DMS153 (cell line): ENCODE measurements around the gene RNPS1.
"Not testable (repeated sequence)": the region's sequence is repeated elsewhere in the genome, so short reads cannot be mapped to it uniquely, and the experiment has no call there.

Source experiments
- DNase-seq: peaks from one replicate; lab custom pipeline; 2025; lab: John Stamatoyannopoulos, UW

The RNPS1 gene

DNA sequence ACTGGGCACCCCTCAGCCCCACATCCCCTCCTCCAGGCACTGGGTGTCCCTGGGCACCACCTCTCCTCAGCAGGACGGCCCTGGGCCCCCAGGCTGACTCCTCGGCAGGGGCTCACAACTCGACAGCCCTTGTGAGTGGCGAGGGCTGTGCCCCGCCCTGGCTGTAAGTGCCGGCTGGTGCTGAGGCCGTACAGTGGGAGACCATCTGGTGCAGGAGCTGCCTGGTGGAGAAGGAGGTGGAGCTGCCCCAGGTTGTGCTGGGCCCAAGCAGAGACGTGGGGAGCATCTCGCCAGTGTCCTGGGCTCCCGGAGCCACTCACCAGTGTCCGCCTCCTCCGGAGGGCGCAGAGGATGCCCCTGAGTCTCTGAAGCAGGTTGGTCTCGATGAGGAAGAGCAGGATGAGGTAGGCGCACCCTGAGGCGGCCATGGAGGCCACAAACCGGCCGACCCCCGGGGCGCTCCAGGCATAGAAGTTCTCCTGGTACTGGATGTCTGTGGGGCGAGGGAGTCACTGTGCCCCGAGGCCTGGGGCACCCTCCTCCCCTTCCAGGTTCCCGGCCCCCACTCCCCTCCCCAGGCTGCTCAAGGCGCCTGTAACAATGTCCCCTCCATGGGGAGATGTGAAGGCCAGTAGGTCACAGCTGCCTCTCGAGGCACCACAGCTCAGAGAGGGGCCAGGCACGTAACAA is 15.1 kb upstream of the RNPS1 start:
- DNase-seq, result no peak

DNA sequence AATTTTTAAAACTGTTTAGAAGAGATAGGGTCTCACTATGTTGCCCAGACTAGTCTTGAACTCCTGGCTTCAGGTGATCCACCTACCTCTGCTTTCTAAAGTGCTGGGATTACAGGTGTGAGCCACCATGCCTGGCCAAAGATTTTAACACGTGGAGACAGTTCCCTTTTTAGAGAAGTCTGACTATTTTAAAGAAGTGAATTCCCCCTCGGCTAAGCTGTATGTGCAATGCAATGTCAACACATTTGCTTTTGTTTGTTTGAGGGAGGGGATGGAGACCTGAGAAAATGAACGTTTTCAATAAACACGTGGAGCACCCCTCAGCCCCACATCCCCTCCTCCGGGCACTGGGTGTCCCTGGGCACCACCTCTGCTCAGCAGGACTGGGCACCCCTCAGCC is 14.3 kb upstream of the RNPS1 start:
- DNase-seq, result no peak

DNA sequence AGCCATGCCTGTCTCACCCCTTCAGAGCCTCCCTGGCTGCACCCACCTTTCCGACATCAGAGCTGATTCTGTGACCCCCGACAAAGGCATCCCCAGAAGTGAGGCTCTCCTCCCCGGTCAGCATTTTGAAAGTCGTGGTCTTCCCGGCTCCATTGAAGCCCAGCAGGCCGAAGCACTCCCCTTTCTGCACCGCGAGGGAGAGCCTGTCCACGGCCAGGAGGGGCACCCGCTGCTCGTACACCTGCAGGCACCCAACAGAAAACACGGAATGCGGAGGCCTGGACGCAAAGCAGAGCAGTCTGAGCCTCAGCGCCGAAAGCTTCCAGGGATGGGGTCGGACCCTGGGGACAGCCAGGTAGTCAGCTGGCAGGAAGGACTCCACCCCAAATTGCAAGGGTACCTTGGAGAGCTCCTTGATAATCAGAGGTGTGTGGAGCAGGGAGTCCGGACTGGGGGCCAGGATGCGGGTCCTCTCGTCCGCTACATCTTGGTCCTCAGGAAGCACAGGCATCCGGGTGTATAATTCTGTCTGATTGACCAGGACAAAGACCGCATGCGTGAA is 13.1 kb upstream of the RNPS1 start:
- DNase-seq, result no peak

DNA sequence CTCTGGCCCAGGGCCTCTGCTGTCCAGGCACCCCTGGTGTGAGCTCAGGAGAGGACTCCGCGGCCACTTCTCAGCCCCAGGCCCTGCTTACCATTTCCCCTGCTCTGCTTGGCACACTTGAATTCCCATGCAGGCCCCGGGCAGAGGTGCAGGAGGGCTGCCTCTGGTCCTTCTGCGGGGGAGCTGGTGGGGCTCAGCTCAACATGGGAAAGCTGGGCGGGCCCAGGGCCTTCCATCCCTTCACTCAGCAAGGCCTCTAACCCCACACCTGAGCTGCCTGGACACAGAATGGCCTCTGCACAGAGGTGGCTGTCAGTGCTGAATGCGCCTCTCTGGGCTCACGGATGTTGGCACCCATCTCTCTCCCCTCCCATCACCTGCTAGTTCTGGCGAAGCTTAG is 12.5 kb upstream of the RNPS1 start:
- no peak for DNase-seq

DNA sequence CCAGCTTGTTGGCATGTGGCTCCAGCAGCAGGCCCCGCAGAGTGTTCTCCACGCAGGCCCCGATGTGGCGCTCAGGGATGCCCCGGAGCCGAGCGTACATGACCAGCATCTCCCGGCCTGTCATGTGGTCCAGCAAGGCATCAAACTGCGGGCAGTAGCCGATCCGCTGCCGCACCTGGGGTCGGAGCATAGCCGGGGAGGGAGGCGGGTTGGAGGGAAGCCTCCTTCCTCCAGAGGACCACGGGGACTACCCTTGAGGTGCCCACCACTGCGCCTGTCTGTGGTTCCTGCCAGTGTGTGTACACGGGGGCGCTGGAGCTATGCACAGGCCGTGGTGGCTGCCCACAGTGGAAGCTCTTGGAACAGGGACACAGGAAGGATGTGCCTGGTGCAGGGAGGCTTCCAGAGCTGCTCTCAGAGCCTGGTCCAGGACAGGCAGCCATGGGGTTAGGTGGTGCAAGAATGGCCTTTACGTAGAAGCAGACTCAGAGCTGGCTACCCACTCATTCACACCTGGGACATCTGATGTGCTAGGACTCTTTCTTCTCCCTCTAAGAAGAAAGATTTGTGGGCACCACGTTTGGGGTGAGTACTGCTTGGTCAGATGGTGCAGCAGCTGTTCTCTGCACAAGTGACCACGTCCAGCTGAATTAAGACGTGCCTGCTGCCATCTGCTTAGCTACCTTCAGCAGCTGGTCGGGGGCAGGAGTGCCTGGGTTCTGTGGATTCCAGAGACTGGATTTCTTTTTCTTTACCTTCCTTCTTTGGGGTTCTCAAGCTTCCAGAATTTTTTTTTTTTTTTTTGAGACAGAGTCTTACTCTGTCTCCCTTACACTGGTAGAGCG is 11.3 kb upstream of the RNPS1 start:
- no peak for DNase-seq

DNA sequence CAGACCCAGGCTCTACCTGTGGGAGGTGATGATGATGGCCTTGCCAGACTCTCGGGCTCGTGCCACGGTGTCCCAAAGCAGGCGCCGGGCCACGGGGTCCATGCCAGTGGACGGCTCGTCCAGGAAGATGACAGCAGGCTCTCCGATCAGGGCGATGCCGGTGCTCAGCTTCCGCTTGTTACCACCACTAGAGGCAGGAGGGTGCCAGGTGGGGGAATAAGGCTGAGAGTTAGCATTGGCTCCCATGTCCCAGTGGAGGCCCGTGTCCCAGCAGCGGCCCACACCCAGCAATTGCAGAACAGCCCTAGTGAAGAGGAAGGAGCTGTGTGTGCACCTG is 10.3 kb upstream of the RNPS1 start:
- no peak for DNase-seq

DNA sequence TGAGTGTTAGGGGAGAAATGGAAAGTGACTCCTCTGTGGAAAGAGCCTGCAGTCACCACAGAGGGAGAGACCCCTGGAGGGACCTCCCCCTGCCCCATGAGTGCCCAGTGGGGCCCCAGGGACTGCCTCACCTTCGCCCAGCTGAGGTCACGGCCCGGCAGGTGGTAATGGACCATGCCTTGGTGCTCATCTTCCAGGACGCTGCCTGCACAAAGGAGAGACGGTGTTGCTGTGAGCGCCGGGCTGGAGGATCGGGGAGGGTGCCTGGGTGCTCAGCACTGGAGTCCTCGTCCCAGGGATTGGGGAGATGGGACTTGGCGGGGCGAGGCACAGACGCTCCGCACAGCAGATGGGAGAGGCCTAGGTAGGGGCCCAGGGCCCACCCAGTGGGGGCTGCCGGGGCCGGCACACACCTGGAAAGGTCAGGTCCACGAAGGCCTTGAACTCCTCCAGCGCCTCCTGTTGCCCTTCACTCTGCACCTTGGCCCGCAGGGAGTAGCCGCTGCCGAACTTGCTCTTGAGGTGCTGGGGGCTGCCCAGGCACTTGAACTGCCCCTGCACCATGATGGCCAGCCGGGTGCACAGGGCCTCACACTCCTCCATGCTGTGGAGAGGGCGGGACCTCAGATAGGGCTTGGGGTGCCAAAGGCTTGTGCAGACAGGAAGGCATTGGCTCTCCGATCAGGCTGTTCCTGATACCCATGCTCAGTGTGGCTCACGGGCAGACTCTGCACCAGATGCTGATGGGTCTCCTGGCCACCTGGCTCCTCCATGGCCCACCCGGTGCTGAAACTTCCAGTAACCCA is 9.7 kb upstream of the RNPS1 start:
- DNase-seq, result no peak

DNA sequence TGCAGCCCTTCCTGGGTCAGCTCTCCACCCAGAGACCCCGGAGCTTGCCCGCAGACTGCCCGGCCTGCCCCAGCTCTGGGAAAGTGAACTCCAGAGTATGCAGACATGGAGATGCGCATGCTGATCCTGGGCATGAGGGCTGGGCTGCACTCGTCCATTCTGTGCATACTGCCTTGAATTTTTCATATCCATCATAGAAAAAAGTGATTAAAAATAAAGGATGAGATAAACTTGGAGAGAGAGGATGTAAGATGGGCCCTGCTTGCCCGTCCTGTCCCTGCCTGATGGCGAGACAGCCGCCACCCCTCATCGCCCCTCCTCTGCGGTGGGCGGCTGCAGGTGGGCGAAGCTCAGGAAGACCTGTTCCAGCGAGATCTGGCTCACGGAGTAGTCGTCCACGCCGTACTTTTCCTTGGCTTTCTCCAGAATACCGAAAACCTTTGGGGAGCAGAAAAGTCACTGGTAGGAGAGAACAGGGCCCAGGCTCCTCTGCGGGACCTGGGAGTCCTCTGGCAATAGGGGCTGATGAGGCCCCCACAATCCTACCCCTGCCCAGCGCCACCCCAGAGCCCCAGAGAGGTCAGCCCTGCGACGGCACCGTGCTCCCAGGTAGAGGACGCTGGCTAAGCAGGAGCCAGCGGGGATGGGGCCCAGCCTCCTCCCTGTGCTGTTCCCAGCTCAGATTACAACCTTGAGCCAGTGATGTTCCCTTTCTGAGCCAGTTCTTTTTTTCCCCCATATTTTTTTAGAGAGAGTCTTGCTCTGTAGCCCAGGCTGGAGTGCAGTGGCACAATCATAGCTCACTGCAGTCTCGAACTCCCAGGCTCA is 8.7 kb upstream of the RNPS1 start:
- DNase-seq, result no peak

DNA sequence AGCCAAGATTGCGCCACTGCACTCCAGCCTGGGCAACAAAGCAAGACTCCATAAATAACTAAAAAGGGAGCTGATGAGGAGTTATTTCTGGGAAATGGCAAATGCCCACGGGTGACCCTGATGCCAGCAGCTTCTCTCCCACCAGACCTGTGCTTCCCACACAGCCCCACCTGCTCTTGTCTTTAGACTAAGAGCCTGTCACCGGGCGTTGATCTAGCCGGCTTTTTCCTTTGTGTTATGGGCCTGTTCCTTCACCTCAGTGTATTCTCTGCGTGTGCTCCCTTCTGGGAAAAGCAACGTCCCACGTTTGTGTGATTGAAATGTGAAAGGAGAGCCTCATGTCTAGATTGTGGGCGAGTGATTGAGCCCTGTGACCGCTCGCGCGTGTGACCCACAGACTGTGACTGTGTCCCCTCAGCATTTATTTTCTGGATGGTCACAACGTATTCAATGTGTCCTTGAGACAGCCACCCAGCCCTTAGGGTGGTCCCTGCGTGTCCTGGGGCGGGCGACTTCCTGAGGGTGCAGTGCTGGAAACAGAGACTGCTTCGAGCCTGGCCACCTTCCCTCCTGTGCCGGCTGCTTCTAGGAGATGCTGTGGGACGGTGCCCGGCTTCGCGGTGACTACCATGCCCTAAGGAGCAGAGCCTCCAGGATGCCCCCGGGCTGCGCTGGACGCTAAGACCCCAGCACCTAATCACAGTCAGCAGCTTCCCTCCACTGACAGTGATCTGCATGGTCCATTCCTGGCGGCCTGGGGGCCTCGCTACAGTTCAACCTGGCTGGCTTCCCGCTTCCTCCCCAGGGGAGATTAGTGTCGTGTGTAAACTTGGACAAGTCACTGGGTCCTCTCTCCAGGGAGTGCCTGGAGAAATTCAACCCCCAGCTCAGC is 7.8 kb upstream of the RNPS1 start:
- DNase-seq, result no peak

DNA sequence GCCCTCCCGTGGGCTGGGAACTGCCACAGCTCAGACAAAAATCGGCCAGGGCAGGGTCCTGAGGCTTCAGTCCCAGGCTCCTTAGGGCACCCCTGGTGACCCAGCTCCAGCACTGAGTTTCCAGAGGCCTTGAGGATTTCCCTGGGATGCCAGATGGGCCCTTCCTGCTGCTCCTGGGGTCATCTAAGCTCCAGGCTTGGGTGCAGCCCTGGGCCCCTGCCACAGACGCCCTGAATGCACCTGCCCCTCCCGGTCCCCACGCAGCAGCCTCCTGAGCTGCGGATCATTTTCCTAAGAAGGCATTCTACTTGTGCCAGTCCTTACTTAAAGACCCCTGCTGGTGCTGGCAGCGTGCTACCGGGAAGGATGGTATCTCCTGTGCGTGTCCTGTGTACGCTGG is 6.0 kb upstream of the RNPS1 start:
- no peak for DNase-seq

DNA sequence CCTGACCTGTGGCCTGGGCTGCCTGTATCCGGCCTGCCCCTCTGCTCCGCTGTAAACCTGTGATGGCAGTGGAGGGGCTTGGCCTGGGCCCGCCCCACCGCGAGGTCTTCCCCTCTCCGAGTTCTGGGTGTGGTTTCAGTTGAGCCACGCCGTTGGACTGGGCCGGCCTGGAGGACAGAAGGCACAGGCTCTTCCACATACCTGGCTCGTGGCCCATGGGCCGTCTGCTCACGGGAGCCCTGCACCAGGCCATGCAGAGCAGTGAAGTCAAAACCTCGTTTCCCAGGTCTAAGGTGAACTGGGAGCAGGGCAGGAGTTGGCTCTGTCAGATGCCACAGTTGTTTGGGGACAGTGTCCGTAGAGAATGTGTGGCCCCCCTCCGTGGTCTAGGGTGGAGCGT is 5.6 kb upstream of the RNPS1 start:
- no peak for DNase-seq

DNA sequence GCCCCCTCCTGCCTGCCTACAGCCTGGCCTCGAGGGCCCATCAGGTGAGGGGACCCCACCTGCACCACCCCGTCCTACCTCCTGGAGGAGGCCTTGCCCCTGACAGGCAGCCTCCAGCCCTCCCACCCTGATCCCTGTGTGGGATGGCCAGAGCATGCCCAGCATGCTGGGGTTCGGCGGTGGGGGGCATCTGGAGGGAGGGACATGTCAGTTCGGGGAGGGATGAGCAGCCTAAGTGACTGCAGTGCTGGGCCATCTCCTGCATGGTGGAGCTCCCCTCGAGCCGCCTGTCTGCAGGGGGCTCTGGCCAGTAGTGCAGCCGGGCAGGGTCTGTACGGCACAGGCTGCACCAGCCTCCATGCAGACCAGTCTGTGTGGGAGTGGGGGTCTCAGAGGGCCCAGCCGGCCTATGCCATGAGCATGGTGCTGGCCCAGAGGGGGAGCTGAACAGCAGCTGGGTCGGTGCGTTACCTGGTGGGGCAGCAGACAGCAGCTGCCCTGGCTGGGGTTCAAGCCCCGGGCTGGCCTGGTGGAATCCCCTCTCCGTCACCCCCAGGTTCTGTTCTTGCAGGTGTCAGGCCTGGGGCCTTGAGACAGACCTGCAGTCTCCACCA is 4.0 kb upstream of the RNPS1 start:
- DNase-seq, result no peak

DNA sequence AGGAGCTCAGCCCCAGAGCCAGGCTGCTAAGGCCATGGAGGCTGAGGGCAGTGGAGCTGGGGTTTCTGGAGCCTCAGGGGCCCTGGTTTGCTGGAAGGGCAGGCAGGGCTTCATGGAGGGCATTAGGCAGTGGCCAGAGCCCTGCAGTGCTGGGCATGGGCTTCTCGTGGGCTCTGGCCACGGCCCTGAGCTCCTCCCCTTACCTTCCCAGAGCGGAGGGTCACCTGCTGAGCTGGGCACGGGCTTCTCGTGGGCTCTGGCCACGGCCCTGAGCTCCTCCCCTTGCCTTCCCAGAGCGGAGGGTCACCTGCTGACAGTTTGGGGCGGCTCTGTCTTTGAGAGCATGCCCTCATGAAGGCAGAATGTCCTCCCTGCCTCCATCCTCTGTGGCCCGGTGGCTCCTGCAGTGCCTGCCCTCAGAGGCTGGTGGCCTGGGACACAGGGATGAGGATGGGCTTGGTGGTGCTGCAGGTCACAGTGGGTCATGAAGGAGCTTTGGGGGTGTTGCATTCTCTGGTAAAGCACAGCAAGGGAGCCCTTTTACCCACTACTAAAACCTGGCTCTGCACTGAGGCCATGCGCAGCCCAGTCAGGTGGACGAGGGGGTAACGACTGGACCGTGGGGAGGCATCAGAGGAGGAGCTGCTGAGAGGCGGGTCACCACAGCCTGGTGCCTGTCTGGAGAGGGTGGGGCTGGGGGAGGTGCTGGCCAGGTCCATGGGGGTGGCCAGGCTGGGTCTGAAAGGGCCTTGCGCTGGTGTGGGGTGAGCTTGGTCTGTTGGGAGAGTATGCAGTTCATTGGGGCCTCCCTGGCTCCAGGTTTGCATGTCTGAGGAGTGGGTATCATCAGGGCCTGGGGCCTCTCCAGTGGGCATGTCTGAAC is 2.9 kb upstream of the RNPS1 start:
- no peak for DNase-seq

DNA sequence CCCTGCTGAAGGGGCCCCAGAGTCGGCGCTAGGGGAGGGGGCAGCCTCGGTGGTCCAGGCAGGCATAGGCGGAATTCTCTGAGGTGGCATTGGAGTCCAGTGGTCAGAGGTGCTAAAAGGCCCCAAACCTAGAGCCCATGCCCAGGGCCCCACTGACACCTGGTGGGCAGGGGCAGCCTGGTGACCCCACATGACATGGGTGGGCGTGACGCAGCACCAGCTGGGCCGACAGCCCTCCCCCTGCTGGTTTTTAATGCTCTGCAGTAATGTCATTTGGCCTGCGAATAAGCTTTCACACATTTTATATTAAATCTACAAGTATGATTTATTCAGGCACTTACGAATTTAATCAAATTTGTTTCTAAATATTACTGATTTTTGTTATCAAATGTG is 2.1 kb upstream of the RNPS1 start:
- DNase-seq, result no peak

DNA sequence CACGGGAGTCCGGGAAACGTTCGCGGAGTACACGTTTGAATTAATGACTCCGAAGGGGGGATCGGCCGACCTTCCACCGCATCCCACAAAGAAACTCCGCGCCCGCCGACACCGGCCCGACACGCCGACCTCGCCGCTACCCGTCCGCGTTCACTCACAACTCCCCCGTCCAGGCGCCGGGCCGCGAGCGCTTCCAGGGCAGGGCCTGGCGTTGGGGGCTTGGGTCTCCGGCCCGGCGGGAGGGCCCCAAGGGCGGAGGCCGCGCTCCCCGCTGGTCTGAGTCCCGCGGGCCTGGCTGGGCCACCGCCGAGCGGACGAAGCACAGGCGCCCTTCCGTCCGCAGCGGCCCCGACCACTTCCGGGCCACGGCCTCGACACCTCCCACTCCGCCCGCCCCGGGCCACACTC is 417 bp downstream of the RNPS1 start:
- not testable (repeated sequence) for DNase-seq

DNA sequence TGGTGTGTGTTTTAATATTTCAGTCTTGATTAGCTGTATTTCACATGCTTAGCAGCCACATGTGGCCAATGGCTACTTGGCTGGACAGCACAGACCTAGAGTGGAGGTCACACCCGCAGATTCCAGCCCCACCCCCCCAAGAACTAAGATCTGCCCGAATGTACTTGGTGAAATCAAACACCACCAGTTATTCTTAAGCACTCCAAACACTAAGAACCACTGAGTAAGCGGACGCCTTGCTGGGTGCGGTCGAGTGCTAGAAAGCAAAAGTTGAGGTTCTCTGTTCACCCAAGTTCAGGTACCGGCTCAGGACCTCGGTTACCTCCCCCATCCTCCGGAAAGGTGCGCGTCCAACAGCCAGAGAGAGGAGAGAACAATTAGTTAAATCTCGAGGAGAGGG is 1.0 kb downstream of the RNPS1 start:
- not testable (repeated sequence) for DNase-seq

DNA sequence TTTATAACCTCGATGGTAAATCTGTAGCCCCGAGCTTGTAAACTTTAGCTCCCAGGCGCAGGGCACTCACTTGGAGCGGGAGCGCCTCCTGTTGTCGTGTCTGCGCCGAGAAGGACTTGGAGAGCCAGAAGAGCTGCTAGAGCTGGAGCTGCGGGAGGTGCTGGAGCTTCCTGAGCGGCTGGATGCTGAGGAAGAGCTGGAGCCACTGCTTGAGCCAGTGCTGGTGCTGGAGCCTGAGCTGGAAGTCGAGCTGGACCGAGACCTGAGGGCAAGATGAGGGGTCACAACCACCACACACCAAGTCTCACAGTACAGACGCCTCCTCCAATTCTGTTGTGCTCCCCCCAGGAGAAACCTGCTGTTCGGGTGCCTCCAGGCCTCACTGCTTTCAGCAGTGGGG is 4.9 kb downstream of the RNPS1 start:
- not testable (repeated sequence) for DNase-seq

DNA sequence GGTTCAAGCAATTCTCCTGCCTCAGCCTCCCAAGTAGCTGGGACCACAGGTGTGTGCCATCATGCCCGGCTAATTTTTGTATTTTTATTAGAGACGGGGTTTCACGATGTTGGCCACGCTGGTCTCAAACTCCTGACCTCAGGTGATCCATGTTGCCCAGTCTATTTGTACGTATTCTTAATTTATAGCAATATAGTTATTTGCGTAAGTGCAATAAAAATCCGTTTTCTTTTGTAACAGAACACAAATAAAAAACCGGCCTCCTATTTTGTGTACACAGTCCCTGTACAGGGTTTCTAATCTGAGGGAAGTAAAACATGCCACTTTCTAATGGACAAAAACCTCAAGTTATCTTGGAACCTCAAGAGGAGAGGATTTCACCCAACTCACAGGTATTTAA is 7.7 kb downstream of the RNPS1 start:
- no peak for DNase-seq

DNA sequence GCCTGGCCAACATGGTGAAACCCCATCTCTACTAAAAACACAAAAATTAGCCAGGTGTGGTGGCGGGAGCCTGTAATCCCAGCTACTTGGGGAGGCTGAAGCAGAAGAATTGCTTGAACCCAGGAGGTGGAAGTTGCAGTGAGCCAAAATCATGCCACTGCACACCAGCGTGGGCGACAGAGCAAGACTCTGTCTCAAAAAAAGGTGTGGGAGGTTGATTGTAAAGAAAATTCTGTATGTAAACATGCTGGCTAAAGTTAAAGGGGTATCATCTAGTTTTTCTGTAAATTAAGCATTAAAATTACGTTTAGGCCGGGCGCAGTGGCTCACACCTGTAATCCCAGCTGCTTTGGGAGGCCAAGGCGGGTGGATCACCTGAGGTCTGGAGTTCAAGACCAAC is 9.4 kb downstream of the RNPS1 start:
- not testable (repeated sequence) for DNase-seq
